Measurements from ENCODE around the gene CORO7.

- no peak for TF ChIP-seq CTCF (IDR thresholded peaks at IDR 0.05)
- no peak for TF ChIP-seq EP300 (IDR thresholded peaks at IDR 0.05)
- no peak for TF ChIP-seq POLR2AphosphoS5 (IDR thresholded peaks at IDR 0.05)
These were observed 25.8 kb downstream of the CORO7 start for GRCh38 chr16:4390266-4391260.
